Activated T-helper 1 cell treated with anti-CD3 and anti-CD28 coated beads, Interleukin-2, amount 50 U/mL, for 16 hours (primary cell): ENCODE measurements around the gene RTL9.
"Not testable (repeated sequence)": the region's sequence is repeated elsewhere in the genome, so short reads cannot be mapped to it uniquely, and the experiment has no call there.

Experiments
- DNase-seq, 2 donors: peaks; one replicate each; pipeline ENCODE4 v3.0.0-alpha.2; 2020; ENCODE audit warnings: low read depth in 1 of 2, low spot score in 1 of 2

RTL9 gene

GRCh38 chrX:110404376-110404775 lies 45.7 kb downstream of the RTL9 start:
- DNase-seq: no peak

- DNase-seq: not testable (repeated sequence)
Measured at GRCh38 chrX:110406250-110406649, 47.6 kb downstream of the RTL9 start.

- no peak for DNase-seq
Measured at GRCh38 chrX:110406822-110407221, 48.2 kb downstream of the RTL9 start.

- peak in 1 of 2 donors; percentile 15 for DNase-seq
Measured at GRCh38 chrX:110407910-110408545, 49.4 kb downstream of the RTL9 start.
